CD4-positive, alpha-beta T cell treated with Interleukin-15 for 1 hour (primary cell): Measurements from ENCODE around the gene MYOM1.
A peak's percentile ranks its signal among the peaks of the same experiment; 100 is the strongest.

ENCODE experiments used
- DNase-seq: peaks from one replicate; pipeline ENCODE4 v3.0.0-alpha.2; 2020

Gene MYOM1

DNA sequence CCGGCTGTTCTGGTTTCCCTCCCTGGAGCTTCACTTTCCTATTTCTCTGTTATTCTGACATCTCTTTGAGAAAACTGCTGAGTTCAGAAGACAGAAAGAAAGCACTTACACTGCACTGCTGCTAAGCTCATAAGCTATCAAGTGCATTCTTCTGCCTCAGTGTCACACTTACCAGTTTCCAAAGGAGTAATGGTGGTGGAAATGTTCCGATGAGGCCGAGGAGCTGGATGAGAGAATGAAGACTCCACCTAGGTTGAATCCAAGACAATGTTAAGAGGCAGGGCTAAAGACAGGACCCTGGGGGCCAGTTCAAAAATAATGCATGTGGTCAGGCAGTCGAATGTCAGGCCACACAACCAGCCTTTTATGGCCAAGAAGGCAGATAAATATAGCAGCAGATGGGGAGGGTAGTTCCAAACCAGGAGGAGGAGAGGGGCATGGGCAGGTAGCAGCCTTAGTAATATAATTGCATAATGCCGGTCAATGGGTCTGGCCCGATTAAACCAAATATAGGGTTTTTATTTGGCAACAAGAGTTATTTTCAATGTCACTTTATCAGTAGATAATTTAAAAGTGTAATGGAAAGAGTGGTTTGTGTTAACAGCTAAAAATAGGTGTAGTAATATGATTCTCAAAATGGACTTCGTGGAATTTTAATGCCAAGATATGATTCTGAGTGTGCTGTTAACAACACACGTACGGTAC lies at the start of gene MYOM1:
Gene MYOM1, minus strand, starts transcription at position 338 of the 705 bp plus-strand sequence. CDS start 4,745 bp downstream, outside the sequence.
- no peak for DNase-seq

DNA sequence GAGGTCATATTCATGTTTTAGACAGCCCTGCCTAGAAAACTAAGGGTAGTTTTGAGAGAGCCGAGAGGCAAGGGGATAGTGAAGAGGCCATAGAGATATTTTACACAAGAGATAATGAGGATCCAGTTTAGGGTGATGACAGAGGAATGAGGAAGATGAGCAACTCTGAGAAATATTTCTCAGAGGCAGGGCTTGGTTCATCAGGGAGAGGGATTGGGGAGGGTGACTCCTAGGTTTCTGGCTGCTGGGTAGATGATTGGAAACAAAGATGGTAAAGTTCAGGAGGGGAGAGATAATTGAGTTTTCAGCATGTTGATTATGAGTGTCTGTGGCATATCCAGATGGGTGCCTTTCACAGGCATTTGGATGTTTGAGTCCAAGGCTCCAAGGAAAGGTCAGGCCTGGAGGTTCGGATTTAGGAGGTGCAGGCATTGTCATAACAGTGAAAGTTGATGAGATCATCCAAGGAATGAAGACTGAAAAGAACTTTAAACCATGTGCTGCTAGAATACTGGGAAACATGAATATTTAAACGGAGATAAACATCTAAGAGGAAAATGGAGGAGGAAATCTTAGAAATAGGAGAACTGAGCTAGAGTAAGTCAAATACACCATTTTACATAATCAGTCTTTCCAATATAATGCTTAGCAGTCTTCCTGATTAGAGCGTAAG lies 49.6 kb upstream of the MYOM1 start:
- no peak for DNase-seq

DNA sequence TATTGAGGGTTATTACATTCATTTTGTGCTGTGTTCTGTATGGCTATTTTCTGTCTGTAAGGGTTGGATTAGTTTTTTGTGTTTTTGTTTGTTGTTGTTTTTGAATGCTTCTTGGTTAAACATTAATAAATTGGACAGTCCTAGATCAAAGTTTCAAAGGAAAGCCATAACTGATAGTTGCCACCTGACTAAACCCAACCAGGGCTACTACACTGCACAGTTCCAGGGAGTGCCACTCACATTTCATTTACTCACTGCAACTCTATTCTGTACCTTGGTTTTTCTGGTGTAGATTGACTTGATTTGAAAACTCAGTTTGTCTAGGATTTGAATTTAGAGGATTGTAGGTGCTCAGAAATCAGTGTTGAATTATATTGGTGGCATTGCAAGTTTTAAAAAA lies 48.5 kb upstream of the MYOM1 start:
- DNase-seq, result no peak

DNA sequence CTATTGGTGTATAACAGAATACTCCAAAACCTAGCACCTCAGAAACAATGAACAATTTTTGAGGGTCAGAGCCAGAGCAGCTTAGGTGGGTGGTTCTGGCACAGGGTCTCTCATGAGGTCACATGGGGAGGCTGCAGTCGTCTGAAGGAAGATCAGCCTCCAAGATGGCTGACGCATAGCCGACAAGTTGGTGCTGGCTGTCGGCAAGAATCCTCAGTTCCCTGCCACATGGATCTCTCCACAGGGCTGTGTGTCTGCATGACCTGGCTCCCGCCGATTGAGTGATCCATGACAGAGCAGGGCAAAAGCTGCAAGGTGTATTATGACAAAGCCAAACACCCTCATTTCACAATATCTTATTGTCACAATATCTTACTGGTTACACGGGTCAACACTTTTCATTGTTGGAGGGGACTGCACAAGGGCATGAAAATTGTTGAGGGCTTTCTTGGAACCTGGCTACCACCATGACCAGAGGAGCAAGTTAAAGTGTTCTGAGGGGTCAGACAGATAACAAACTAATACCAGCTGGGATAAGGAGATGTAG lies 46.4 kb upstream of the MYOM1 start:
- DNase-seq, result no peak

DNA sequence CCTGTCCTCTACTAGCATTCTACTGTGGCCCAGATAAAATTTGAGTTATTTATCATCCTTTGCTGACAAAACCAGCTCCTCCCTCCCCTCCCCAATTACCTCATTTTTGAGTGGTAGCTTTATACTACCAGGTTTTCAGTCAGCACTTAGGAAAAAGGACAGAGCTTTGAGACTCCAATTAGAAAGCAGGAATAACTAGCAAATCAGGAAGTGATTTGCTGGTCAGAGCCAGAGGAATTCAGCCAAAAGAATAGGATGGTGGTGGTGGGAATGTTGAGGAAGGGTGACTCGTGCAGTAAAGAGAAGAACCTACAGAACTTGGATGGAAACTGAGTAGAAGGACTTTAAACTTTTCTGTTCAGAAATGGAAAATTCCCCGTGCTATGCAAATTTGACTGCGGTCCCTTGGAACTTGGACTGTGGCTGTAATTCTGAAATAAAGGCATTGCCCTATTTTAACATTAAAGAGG lies 45.8 kb upstream of the MYOM1 start:
- no peak for DNase-seq

DNA sequence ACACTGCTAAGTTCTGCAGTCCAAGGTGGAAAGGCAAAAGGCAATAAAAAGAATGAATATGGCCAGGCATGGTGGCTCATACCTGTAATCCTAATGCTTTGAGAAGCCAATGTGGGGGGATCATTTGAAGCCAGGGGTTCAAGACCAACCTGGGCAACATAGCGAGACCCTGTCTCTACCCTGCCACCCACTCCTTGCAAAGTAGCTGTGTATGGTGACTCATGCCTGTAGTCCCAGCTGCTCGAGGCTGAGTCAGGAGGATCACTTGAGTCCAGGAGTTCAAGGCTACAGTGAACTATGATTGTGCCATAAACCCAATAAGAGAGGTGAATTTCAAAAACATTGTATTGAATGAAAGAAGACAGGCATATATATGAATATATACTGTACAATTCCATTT lies 44.6 kb upstream of the MYOM1 start:
- no peak for DNase-seq

DNA sequence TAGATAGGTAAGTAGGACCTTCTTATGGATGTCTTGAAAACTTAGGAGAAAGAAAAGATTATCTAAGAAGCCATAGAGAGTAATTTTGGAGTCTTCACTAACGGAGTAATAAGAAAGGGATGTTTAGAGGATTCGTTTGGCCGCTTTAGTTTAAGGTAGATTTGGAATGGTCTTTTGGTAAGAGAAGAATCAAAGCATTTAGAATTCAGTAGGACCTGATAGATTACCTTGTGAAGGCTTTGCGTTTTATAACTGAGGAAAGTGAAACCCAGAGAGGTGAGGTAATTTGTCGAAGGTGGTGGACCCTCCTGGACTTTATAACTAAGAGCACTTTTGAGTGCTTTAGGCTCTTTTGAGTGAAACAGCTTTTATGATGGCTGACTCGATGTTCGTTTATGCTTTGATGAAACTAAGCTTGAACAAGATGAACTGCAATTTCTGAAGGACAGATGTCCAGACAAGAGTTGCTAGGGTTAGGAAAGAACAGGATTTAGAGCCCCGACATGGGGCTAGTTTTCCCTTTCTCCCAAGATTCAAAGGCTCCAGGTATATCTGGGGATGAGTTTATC lies 43.4 kb upstream of the MYOM1 start:
- DNase-seq, result no peak

DNA sequence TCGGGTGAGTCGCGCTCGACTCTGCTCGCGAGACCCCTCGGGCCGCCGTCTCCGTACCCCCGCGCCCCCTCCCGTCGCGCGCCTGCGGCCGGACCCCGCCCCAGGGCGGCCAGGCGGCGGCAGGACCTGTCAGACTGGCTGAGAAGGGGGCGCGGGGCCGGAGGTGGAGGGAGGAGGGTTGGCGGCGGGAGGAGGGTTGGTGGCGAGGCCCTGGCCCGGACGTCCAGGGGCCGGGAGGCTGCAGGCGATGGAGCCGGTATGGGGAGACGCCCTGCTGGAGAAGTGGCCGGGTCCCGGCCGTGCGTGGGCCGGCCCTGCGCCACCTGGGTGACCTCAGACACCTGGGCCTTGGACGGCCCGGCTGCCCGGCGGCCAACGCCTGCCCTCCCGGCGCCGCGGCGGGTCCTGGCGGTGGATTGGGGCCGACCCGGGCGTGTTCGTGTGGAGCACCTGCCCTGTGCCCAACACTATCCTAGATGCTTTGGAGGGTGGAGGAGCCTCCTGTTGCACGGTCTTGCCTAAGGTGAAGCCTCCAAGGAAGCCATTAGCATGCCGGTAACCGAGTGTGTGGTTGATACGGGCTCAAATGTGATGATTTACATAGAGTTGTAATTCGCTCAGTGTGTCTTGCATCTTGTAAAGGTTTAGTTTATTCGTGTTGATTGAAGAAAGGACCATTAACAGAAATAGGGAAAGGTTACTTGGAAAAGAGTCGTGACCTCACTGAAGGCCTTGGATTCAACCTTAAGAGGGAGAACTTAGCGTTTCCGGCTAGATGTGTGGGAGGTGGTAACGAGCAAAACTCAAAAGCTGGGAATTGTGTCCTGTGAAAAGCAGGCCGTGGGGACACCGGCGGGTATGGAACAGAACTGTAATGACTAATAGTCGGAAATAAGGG lies 42.7 kb upstream of the MYOM1 start:
- DNase-seq, result no peak

DNA sequence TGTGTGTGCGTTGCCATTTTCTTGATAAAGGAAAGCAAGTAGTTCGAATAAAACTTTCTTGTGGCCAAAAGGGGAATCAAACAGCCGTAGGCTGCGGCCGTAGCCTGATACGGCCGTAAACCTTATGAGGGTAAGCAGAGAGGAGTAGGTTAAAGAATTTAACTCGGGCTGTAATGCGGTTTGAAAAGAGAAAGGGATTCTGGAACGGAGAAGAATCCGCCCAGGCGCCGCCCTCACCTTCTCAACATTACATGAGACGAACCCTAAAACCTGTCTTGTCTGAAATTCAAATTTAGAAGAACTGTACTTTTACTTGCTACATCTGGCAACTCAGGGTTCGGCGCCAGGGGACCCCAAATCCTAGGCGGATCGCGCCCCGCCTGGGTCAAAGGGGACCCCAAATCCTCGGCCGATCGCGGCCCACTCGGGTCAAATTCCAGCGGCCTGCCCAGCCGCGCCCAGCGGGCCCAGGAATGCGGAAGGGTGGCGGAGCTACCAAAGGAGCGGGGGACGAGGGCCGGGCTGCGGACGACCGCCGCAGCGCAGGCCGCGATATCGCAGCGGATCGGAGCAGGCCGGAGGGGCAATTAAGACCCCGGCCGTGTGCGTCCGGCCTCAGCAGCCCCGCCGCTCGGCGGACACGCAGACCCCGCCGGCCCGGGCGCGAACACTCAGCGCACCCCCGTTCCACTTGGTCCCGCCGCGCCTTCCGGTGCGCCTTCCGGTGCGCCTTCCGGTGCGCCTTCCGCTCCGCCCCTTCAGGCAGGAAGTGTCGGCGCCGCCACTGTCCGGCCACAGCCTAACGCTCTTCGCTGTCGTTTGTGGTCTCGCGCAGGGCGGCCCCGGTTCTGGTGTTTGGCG lies 41.8 kb upstream of the MYOM1 start, which contains the start of gene MYL12B:
Gene MYL12B, plus strand, starts transcription at position 761 of the 861 bp plus-strand sequence. CDS start 10,766 bp downstream, outside the sequence.
- peak; percentile 87 for DNase-seq

DNA sequence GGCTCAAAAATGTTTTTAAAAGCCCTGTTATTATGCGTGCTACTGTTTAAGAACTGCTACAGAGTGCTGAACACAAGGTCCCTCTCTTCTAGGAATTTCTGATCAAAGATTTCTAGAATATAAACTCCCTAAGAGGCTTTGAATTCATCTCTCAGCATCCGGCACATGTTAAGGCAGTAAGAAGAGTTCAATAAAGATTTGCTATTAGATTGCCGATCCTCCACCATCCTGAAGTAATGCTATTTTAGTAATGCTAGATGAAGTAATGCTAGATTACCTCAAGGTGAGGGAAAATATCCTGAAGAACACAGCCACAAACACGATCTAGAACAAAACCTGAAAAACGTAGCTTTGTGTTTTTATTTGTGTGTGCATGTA lies 41.2 kb upstream of the MYOM1 start:
- DNase-seq, result no peak

DNA sequence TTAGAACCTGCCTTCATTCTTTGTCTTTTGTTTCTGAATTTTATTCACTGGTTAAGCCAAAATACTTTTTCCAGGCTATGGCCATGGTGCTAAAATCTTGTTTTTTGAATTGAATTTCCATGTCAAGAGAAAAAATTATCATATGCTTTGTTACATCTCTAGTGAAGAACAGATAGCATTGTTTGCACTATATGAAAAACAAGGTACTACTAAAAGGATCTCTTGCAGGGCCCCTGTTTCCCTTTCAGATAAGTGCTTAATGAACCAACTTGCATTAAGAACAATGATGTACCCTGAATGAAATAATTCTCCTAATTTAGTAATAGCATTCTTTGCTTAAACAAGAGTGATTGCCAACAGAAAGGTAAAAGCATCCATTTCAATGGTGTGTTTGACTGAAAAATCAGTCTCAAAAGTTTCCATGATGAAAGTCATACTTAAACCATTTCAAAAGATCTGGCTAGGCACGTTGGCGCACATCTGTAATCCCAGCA lies 37.9 kb upstream of the MYOM1 start:
- DNase-seq, result no peak

DNA sequence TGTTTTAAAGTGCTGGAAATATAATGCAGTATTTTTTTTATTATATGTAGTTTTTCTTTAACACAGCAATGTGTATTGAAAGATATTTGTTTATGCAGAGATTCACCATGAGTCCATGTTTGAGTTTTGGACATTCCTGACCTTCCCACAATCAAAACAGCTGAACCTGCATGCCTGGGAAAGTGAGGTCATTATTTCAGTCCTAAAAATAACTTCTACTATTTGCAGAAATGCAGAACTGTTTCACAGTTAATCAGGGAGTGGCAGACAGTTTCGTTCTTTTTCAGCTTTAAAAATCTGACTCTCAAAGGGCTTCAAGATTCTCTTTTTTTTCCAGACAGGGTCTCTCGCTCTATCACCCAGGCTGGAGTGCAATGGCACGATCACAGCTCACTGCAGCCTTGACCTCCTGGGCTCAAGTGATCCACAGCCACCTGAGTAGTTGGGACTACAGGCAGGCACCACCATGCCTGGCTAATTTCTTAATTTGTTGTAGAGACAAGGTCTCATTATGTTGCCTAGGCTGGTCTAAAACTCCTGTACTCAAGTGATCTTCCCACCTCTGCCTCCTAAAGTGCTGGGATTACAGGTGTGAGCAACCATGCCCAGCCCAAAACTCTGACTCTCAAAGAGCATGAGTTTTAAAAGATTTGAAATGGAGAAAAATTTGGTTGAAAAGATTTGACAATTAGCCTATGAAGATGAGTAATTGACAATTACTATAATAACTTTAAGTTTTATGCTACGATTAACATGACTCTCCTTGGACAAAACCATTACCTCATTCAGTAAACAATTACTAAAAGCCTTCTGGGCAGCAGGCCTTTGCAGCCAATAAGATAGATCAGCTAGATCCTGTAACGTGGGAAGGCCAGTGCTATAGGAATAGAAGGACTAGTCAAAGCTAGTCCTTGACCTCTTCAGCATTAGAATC lies 37.2 kb upstream of the MYOM1 start:
- no peak for DNase-seq

DNA sequence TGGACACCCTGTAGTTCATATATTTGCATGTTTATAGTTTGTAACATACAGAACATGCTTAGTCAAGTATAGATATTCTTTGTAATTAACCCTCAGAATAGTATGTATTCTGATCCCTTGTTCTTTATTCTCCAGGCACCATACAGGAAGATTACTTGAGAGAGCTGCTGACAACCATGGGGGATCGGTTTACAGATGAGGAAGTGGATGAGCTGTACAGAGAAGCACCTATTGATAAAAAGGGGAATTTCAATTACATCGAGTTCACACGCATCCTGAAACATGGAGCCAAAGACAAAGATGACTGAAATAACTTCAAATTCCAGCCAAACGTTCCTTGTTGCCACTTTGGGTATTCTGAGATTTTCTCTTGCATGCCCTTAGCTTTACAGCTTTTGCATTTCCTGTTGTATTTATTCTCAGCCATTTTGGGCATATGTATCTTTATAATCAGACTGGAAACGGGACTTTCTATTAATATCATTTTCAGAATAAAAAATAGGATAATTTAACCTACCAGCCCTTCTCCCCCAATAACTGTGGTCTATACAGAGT lies 35.9 kb upstream of the MYOM1 start:
- no peak for DNase-seq

DNA sequence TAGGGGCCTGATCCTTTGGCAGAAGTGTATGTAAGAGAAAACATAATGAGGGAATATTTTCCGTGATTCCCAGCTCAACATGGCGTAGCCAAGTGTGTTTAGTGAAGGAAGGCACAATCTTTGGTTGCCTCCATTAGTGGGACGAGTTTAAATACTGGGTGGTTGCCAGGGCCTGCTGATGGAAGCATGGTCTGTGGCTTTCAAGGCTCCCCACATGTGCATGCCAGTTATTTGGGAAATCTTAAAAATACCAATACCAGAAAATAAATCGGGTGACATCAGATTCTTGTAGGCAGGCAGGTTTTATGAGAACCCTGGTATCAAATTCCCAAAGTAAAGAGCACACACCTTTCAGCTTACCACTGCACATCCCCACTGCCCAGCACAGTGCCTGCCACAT lies 35.0 kb upstream of the MYOM1 start:
- no peak for DNase-seq

DNA sequence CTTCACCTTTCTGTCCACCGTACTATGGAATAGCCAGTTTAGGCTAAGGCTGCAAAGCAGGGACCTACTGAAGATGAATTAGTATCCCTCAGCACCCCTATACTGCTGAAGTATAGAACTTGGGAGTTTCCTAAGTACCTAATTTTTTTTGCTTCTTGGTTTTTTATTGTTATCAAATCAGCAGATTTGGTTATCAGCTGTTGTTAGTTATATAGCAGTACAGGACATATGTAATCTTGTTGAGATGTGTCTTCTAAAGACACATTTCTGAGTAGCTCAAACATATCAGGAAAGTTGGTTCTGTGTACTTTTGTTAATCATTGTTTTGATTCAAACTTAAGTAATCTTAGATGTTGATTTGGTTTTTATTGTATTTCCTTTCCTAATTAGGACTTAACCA lies 33.1 kb upstream of the MYOM1 start:
- DNase-seq, result no peak

DNA sequence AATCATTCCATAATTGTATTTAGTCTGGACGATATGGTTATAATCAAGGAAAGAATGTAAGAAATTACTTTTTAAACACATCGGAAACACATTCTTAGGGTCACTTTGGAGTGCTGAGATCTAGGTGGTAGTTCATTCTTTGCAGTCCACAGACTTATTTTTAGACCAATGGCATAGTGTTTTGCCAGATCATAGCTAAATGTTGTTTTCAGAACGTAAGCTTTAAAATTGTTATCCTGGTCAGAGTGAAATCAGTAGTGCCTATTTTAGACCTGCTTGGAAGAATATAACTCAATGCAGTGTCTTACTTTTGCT lies 32.2 kb upstream of the MYOM1 start:
- DNase-seq, result no peak

DNA sequence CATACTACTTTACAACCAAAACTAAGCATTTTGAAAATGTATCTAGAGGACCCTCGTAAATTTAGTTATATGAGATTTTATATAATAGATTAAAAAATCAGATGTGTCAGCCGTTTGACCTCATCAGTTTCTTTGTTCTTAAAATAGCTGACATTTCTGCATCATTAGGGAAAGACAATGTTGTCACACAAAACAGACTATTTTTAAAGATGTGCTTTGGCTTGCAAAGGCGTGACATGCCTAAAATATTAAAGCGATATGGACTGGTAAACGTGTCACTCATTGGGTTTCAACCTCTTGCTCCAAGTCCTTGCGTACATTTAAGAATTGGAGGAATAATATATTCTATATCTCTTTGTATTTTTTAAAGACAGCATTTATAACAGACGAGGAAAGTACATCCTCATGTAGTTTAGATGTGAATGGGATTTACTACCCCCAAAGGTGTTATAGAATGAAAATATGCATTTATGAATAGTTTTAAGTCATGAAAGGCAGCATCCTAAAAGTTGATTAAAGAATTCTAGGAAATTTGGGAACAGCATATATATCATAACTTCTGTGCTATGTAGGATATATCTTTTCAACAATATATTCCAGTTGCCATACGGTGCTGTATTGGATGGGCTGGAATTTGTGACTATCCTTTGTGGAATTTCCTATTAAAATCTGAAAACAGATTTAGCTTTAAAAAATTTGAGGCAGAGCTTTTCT lies 31.6 kb upstream of the MYOM1 start:
- DNase-seq, result no peak

DNA sequence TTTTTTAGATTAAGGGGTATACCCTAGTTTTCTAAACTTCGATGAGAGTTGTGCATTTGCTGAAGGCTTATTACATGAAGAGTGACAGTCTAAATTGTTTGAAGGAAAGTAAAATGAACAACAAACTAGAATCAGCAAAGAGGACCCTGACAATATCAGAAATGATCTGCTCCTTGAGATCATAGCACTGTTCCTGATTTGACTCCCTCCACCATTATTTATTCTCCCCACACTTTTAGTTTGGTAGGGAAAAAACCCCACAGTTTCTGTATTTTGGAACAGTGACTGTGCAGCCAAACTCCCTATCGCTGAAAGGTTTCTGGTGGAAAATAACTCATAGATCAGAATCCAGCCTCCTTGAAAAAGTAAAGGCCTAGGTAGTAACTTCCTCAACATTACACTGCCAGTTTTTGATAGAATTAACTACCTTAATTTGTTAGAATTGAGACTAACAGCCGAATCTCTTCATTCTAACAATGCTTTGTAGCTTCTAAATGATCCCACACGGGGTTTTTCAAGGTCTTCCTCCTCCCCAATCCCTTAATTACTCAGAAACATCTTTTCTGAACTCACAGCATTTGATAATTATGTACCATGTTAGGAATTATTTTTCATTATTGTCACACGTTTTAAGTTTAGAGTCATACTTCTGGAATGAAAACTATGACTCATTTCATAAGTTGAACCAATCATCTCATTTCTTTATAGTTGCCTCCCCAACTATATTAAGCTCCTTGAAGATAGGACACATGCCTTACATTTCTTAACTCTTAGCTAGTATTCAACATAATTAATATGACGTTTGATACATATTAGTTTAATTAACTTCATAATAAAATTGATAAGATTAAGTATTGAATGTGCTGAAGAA lies 30.7 kb upstream of the MYOM1 start:
- no peak for DNase-seq
